ENCODE measurements around the gene RPH3AL. TPM values are rescaled to one million over a fixed set of nuclear protein-coding genes. Genes with fewer than 3 reads are reported as not detected.

Gene RPH3AL
- total RNA-seq, 4 donors from 2014 or later = 8.6 to 21.0 (median 17.4) TPM

DNA sequence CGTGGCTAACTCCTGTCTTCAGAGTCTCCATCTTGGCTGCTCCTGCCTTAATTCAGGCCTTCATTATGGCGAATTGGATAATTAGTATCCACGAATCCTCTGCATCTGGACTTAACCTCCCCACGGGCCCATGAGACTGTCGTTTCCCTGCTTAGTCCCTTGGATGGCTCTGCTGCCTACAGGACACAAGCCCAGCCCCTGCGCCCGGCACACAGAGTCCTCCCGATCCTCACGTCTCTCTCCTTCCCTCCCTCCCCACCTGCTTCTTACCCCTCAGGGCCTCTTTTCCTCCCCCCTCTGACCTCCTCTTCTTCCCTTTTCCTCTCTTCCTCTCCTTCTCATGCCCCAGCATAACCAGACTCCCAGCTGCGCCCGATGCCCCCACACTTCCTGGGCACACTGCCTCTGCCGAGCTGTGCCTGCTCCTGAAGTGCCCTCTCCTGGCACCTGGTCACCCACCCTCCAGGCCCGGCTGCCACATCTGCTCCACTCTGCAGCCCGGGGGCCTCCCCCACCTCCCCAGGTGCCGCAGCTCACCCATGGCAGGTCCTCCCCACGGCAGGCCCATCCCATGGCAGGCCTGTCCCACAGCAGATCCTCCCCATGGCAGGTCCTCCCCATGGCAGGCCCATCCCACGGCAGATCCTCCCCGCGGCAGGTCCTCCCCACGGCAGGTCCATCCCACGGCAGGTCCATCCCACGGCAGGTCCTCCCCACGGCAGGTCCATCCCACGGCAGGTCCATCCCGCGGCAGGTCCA lies 45.9 kb downstream of the RPH3AL start:
- WGBS, 2 donors (ENCODE audit: low coverage in 1 of 2) = 93% methylated on average over 8 to 15 of the region's 26 CpGs
- H3K4me1 ChIP-seq = peaks cover 0 to 23% (median 0%) of the 10 kb centered on the region in 3 donors
- H3K27me3 ChIP-seq = peaks cover 15% of the 10 kb centered on the region
- H3K27ac ChIP-seq = no peak overlapping the region
- H3K4me3 ChIP-seq = no peak overlapping the region
- H3K36me3 ChIP-seq = no peaks in the 10 kb centered on the region
- no peak for ATAC-seq
- no peaks in the 10 kb centered on the region for H3K9me3 ChIP-seq
- TF ChIP-seq EP300 (IDR thresholded peaks at IDR 0.05) = no peak
- no peak for TF ChIP-seq POLR2AphosphoS5 (IDR thresholded peaks at IDR 0.05)

DNA sequence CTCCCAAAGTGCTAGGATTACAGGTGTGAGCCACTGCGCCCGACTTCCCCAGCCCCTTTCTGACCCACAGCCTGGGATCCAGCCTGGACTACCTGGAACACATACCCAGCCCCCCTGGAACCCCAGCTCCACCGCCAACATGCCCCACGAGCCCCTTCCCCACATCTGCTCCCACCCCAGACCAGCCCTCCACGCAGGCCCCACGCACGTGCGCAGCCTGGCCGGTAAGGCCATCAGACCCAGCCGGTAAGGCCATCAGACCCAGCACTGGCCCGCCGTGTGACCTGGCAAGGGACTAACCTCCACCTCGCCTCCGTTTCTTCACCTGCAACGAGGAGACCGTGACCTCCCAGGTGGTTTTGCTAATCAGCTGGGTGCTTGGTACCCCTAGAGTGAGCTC lies 46.5 kb downstream of the RPH3AL start:
- no peak overlapping the region for H3K27ac ChIP-seq
- H3K4me3 ChIP-seq = no peak overlapping the region
- no peak for ATAC-seq
- H3K36me3 ChIP-seq = no peaks in the 10 kb centered on the region
- TF ChIP-seq EP300 (IDR thresholded peaks at IDR 0.05) (no peak), POLR2A (IDR thresholded peaks at IDR 0.05) (no peak), POLR2AphosphoS5 (IDR thresholded peaks at IDR 0.05) (no peak)
- TF ChIP-seq, protein P1, sequence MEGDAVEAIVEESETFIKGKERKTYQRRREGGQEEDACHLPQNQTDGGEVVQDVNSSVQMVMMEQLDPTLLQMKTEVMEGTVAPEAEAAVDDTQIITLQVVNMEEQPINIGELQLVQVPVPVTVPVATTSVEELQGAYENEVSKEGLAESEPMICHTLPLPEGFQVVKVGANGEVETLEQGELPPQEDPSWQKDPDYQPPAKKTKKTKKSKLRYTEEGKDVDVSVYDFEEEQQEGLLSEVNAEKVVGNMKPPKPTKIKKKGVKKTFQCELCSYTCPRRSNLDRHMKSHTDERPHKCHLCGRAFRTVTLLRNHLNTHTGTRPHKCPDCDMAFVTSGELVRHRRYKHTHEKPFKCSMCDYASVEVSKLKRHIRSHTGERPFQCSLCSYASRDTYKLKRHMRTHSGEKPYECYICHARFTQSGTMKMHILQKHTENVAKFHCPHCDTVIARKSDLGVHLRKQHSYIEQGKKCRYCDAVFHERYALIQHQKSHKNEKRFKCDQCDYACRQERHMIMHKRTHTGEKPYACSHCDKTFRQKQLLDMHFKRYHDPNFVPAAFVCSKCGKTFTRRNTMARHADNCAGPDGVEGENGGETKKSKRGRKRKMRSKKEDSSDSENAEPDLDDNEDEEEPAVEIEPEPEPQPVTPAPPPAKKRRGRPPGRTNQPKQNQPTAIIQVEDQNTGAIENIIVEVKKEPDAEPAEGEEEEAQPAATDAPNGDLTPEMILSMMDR (IDR thresholded peaks at IDR 0.05) = no peak
- no peaks in the 10 kb centered on the region for H3K9me3 ChIP-seq
- WGBS, 2 donors (ENCODE audit: low coverage in 1 of 2) = 80 to 100% methylated on average over 1 to 2 of the region's 16 CpGs
- peaks cover 0 to 26% (median 0%) of the 10 kb centered on the region in 3 donors for H3K4me1 ChIP-seq
- peaks cover 20% of the 10 kb centered on the region for H3K27me3 ChIP-seq

DNA sequence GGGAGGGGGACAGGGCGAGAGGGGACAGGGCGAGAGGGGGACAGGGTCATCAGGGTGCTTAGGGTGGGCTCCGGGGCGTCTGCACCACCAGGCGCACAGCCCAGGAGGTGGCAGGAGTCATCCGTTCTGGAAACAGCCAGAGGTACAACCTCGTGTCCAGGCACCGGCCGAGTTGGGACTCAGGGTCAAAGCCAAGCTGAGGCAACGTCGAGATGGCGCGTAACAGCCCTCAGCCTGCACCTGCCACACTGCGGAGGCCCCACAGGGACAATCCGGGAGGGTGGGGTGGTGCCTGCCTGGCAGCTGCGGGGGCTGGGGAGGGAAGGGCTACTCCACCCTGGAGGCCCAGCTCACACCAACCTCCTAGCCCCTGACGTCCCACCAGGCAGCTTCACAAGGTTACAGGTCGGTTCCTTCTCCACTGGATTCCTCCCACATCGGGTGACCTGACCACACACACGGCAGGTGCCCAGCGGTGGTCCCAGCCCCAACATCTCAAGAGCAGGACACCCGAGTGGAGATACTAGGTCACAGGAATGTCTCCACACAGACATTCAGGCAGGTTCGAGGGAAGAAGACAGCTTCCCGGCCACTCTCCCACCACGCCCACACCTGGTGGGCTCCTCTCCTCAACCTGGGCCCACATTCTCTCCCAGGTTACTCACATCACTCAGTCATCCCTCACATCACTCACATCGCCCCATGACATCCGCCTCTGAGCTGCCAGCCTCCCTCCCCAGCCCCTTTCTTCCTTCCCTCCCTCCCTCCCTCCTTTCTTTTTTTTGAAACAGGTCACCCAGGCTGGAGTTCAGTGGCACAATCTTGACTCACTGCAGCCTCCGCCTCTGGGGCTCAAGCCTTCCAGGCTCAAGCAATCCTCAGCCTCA lies 47.3 kb downstream of the RPH3AL start:
- no peaks in the 10 kb centered on the region for H3K9me3 ChIP-seq
- peaks cover 0 to 26% (median 0%) of the 10 kb centered on the region in 3 donors for H3K4me1 ChIP-seq
- H3K4me3 ChIP-seq = no peak overlapping the region
- no peak for ATAC-seq
- H3K36me3 ChIP-seq = no peaks in the 10 kb centered on the region
- TF ChIP-seq EP300 (IDR thresholded peaks at IDR 0.05) (no peak), POLR2A (IDR thresholded peaks at IDR 0.05) (no peak), POLR2AphosphoS5 (IDR thresholded peaks at IDR 0.05) (no peak)
- TF ChIP-seq, protein P1 (IDR thresholded peaks at IDR 0.05) = no peak
- WGBS, 2 donors (ENCODE audit: low coverage in 1 of 2) = 50 to 69% methylated on average over 3 to 6 of the region's 28 CpGs
- peaks cover 20% of the 10 kb centered on the region for H3K27me3 ChIP-seq
- no peak overlapping the region for H3K27ac ChIP-seq

DNA sequence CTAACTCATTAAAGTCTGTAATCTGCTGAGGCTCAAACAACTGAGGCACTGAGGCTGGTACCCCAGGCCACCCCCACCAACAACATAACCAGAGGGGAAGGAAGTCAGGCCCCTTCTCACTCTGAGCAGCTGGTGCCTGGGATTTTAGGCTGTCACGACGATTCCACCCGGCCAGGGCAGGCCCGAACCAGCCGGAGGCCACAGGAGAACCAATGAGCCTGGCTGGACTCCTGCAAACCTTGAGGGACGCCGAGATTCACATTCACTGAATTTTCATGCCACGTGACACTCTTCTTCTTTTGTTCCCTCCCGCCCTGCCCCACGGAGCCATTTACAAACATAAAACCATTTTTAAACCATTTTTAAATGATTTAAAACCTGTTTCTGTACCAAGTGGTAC lies 48.1 kb downstream of the RPH3AL start:
- no peak for TF ChIP-seq EP300 (IDR thresholded peaks at IDR 0.05)
- TF ChIP-seq, protein P1 (IDR thresholded peaks at IDR 0.05) = no peak
- ATAC-seq = no peak
- H3K27ac ChIP-seq = no peak overlapping the region
- peaks cover 23% of the 10 kb centered on the region for H3K27me3 ChIP-seq
- H3K4me3 ChIP-seq = no peak overlapping the region
- no peaks in the 10 kb centered on the region for H3K9me3 ChIP-seq
- WGBS, 2 donors (ENCODE audit: low coverage in 1 of 2) = 21 to 57% methylated on average over 7 of the region's 10 CpGs
- no peaks in the 10 kb centered on the region for H3K36me3 ChIP-seq
- peaks cover 0 to 28% (median 2%) of the 10 kb centered on the region in 3 donors for H3K4me1 ChIP-seq

DNA sequence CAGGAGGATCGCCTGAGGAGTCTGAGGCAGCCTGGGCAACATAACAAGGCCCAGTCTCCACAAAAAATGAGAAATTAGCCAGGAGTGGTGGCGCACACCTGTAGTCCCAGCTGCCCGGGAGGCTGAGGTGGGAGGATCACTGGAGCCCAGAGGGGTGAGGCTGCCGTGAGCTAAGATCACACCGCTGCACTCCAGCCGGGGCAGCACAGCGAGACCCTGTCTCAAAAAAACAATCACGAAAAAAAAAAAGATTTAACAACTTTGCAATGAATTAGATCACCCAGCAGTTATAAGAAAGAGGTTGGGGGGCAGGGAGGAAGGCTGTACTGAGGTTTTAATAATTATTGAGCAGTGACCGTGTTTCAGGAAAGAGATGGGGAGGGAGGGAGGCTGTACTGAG lies 49.4 kb downstream of the RPH3AL start:
- H3K9me3 ChIP-seq = no peaks in the 10 kb centered on the region
- peaks cover 0 to 26% (median 5%) of the 10 kb centered on the region in 3 donors for H3K4me1 ChIP-seq
- H3K36me3 ChIP-seq = no peaks in the 10 kb centered on the region
- H3K27me3 ChIP-seq = peaks cover 33% of the 10 kb centered on the region
- H3K27ac ChIP-seq = no peak overlapping the region
- ATAC-seq = no peak
- no peak overlapping the region for H3K4me3 ChIP-seq
- WGBS, 2 donors (ENCODE audit: low coverage in 1 of 2) = 70 to 87% methylated on average over 4 to 9 of the region's 9 CpGs
- TF ChIP-seq POLR2A (IDR thresholded peaks at IDR 0.05) (no peak), POLR2AphosphoS5 (IDR thresholded peaks at IDR 0.05) (no peak)
- TF ChIP-seq, protein P1 (IDR thresholded peaks at IDR 0.05) = no peak

Data from gastroesophageal sphincter (tissue), 4 donors.